ENCODE results near the gene HRH2. TPM values are rescaled to one million over a fixed set of nuclear protein-coding genes. Genes with fewer than 3 reads are reported as not detected.

The HRH2 gene
- total and polyA plus RNA-seq, 8 donors, result 4.1 to 22.0 (median 8.2) TPM

GRCh38 chr5:175711031-175711430 lies 53.2 kb downstream of the HRH2 start:
- no peaks in the 10 kb centered on the region for H3K4me1 ChIP-seq
- H3K27me3 ChIP-seq, result no peaks in the 10 kb centered on the region
- no peak overlapping the region for H3K27ac ChIP-seq
- intact Hi-C loops (cut with DNase I), result loop anchor here in 1 of 2 donors (10.0 kb wide), 1 partner anchor 176 kb away; no protein-coding TSS in a partner anchor
- H3K9me3 ChIP-seq, result peaks cover 0 to 10% of the 10 kb centered on the region in 2 donors
- peaks cover 0 to 40% of the 10 kb centered on the region in 2 donors for H3K36me3 ChIP-seq
- TF ChIP-seq CTCF (IDR thresholded peaks at IDR 0.05), result no peak
- DNase-seq, result no peak
- no peak for ATAC-seq
- H3K4me3 ChIP-seq, result no peak overlapping the region

GRCh38 chr5:175711472-175712312 lies 53.8 kb downstream of the HRH2 start:
- ATAC-seq, result no peak
- Histone ChIP-seq H3K27ac (no peak overlapping the region), H3K4me3 (no peak overlapping the region), H3K27me3 (no peaks in the 10 kb centered on the region), H3K36me3 (peaks cover 0 to 37% of the 10 kb centered on the region in 2 donors), H3K4me1 (no peaks in the 10 kb centered on the region), H3K9me3 (peaks cover 0 to 16% of the 10 kb centered on the region in 2 donors)
- peak in 1 of 4 donors; percentile 34 for DNase-seq
- intact Hi-C loops (cut with DNase I), result loop anchor here in 1 of 2 donors (10.0 kb wide), 1 partner anchor 177 kb away; no protein-coding TSS in a partner anchor
- TF ChIP-seq CTCF (IDR thresholded peaks at IDR 0.05), result no peak

DNA sequence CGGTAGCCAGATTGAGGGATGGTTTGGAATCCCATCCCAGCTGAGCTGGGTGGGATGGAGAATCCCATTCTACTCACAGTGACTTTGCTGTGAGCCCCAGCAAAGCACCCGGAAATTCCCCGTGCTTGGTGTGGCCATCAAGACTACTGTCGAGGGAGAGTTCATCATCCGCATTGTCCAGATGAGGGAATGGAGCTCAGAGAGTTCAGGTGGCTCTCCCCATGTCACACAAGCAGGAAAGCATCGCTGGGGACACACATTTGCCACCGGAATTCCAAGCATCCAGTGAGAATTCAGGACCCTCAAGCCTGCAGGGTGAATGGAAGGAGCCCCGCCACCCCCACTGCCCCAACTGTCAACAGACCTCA lies 54.4 kb downstream of the HRH2 start:
- intact Hi-C loops (cut with DNase I), result loop anchor here in 1 of 2 donors (10.0 kb wide), 1 partner anchor 177 kb away; no protein-coding TSS in a partner anchor
- peaks cover 0 to 22% of the 10 kb centered on the region in 2 donors for H3K9me3 ChIP-seq
- DNase-seq (no peak), ATAC-seq (no peak)
- no peak overlapping the region for H3K27ac ChIP-seq
- H3K27me3 ChIP-seq, result no peaks in the 10 kb centered on the region
- no peak overlapping the region for H3K4me3 ChIP-seq
- no peaks in the 10 kb centered on the region for H3K4me1 ChIP-seq
- peaks cover 0 to 33% of the 10 kb centered on the region in 2 donors for H3K36me3 ChIP-seq
- TF ChIP-seq CTCF (IDR thresholded peaks at IDR 0.05), result no peak

DNA sequence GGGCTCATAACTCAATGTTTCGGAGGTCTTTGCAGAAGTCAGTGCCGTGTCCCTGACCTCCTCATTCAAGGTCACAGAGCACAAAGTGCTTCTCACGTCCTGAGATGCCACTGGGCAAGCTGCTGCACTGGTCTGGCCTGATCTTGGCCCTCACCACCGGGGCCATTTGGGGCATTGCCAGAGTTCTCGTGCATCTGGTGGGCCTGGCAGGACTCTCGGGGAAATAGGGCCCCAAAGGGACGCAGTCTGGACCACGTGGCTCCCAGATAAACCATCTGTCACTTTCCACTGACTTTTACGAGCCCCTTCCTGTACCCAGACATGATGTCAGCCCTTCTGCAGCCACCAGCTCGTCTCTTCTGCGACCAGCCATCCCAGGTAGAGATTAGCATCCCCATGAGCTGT lies 54.8 kb downstream of the HRH2 start:
- Histone ChIP-seq H3K27ac (no peak overlapping the region), H3K9me3 (peaks cover 0 to 24% of the 10 kb centered on the region in 2 donors), H3K4me1 (no peaks in the 10 kb centered on the region), H3K4me3 (no peak overlapping the region), H3K36me3 (peaks cover 0 to 29% of the 10 kb centered on the region in 2 donors), H3K27me3 (no peaks in the 10 kb centered on the region)
- intact Hi-C loops (cut with DNase I), result loop anchor here in 1 of 2 donors (10.0 kb wide), 1 partner anchor 178 kb away; no protein-coding TSS in a partner anchor
- DNase-seq, result peak in 1 of 4 donors; percentile 50
- no peak for TF ChIP-seq CTCF (IDR thresholded peaks at IDR 0.05)
- no peak for ATAC-seq

- no peak for ATAC-seq
- Histone ChIP-seq H3K9me3 (peaks cover 0 to 24% of the 10 kb centered on the region in 2 donors), H3K4me1 (no peaks in the 10 kb centered on the region), H3K4me3 (no peak overlapping the region), H3K36me3 (peaks cover 0 to 16% of the 10 kb centered on the region in 2 donors), H3K27ac (no peak overlapping the region), H3K27me3 (peaks cover 0 to under 1% of the 10 kb centered on the region in 2 donors)
- TF ChIP-seq CTCF (IDR thresholded peaks at IDR 0.05), result no peak
- intact Hi-C loops (cut with DNase I), result loop anchor here in 1 of 2 donors (10.0 kb wide), 1 partner anchor 179 kb away; no protein-coding TSS in a partner anchor
- peak in 1 of 4 donors; percentile 19 for DNase-seq
Measured at GRCh38 chr5:175713930-175714329, 56.1 kb downstream of the HRH2 start.

Measured in left lung (tissue), 10 donors.